Measurements from ENCODE around the gene PLK5.
"Not testable (repeated sequence)": the region's sequence is repeated elsewhere in the genome, so short reads cannot be mapped to it uniquely, and the experiment has no call there.

The PLK5 gene

GRCh38 chr19:1523412-1524286, at the start of gene PLK5:
PLK5 (plus strand) TSS chr19:1524077; CDS start chr19:1526997, 2,920 bp downstream.
- no peak for DNase-seq (ENCODE audit: low read depth in 2 of 2, low spot score in 1 of 2)

GRCh38 chr19:1474765-1475351, 49.0 kb upstream of the PLK5 start:
- no peak for DNase-seq (ENCODE audit: low read depth in 2 of 2, low spot score in 1 of 2)

- DNase-seq (ENCODE audit: low read depth in 2 of 2, low spot score in 1 of 2): no peak
Measured at GRCh38 chr19:1475751-1476437, 48.0 kb upstream of the PLK5 start.

GRCh38 chr19:1477056-1477455, 46.8 kb upstream of the PLK5 start:
- not testable (repeated sequence) for DNase-seq (ENCODE audit: low read depth in 2 of 2, low spot score in 1 of 2)

GRCh38 chr19:1478934-1479707, 44.8 kb upstream of the PLK5 start, which contains the start of gene C19orf25:
C19orf25 (minus strand) TSS chr19:1479215; CDS start chr19:1478903, 312 bp downstream.
- DNase-seq (ENCODE audit: low read depth in 2 of 2, low spot score in 1 of 2): peak; percentile 77 to 83

- DNase-seq (ENCODE audit: low read depth in 2 of 2, low spot score in 1 of 2): no peak
Measured at GRCh38 chr19:1481224-1481892, 42.5 kb upstream of the PLK5 start.

- DNase-seq (ENCODE audit: low read depth in 2 of 2, low spot score in 1 of 2): no peak
Measured at GRCh38 chr19:1481893-1482360, 42.0 kb upstream of the PLK5 start.

- DNase-seq (ENCODE audit: low read depth in 2 of 2, low spot score in 1 of 2): no peak
Measured at GRCh38 chr19:1482361-1483130, 41.3 kb upstream of the PLK5 start.

GRCh38 chr19:1483131-1483978, 40.5 kb upstream of the PLK5 start:
- DNase-seq (ENCODE audit: low read depth in 2 of 2, low spot score in 1 of 2): no peak

GRCh38 chr19:1483979-1484428, 39.9 kb upstream of the PLK5 start:
- no peak for DNase-seq (ENCODE audit: low read depth in 2 of 2, low spot score in 1 of 2)

GRCh38 chr19:1486720-1487575, 36.9 kb upstream of the PLK5 start:
- no peak for DNase-seq (ENCODE audit: low read depth in 2 of 2, low spot score in 1 of 2)

- DNase-seq (ENCODE audit: low read depth in 2 of 2, low spot score in 1 of 2): no peak
Measured at GRCh38 chr19:1487576-1488281, 36.1 kb upstream of the PLK5 start.

- DNase-seq (ENCODE audit: low read depth in 2 of 2, low spot score in 1 of 2): no peak
Measured at GRCh38 chr19:1488282-1488601, 35.6 kb upstream of the PLK5 start.

GRCh38 chr19:1489463-1490310, 34.2 kb upstream of the PLK5 start:
- DNase-seq (ENCODE audit: low read depth in 2 of 2, low spot score in 1 of 2): no peak

GRCh38 chr19:1490311-1491113, 33.4 kb upstream of the PLK5 start, which contains the start of gene PCSK4:
PCSK4 (minus strand) TSS chr19:1490350; CDS start chr19:1490346, 4 bp downstream.
- peak; percentile 95 to 98 for DNase-seq (ENCODE audit: low read depth in 2 of 2, low spot score in 1 of 2)

Measured in stimulated activated CD8-positive, alpha-beta memory T cell treated with anti-CD3 and anti-CD28 coated beads, Interleukin-4, amount 100 ng/mL, for 4 hours (primary cell).